Measurements from ENCODE around the gene CP. TPM values are rescaled to one million over a fixed set of nuclear protein-coding genes. Genes with fewer than 3 reads are reported as not detected.

The CP gene
- total RNA-seq, 2 experiments from 2014 or later: not detected

DNA sequence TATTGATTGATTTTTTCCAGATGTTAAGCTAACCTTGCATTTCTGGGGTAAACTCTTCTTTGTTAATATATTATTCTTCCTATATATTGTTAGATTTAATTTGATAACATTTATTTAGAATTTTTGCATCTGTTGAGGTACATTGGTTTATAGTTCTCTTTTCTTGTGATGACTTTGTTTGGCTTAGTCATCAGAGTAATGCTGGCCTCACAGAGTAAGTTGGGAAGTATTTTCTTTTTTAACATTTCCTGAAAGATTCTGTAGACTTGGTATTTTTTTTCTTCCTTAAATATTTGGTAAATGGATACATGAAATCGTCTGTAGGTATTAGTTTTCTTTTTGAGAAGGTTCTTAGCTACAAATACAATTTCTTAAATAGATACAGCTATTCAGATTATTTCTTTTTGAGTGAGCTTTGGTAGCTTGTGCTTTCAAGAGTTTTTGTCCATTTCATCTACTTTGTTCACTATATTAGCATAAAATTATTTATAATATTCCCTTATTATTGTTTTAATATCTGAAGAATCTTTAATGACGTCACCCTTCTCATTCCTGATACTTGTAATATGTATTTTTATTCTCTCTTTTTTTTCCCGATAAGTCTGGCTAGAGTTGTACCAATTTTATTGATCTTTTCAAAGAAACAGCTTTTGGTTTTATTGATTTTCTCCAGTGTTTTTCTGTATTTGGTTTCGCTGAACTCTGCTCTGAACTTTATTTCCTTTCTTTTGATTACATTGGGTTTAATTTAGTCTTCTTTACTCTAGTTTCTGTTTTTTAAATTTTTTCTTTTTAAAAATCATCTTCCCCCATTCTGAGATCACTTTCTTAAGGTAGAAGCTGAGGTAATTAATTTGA lies 98.7 kb downstream of the CP start:
- Histone ChIP-seq H3K79me2 (ENCODE audit: insufficient read depth, low read depth, low read length) (no peaks in the 10 kb centered on the region), H2AFZ (ENCODE audit: low read length) (no peak overlapping the region), H3K4me2 (ENCODE audit: low read length) (no peak overlapping the region), H3K9me3 (ENCODE audit: low read length) (no peaks in the 10 kb centered on the region), H3K4me3 (ENCODE audit: low read depth, low read length, poor library complexity, severe bottlenecking) (no peak overlapping the region), H3K4me1 (ENCODE audit: insufficient read depth, low read length, poor library complexity, severe bottlenecking) (peaks cover 4% of the 10 kb centered on the region), H3K9me2 (ENCODE audit: insufficient read depth, low read length) (no peaks in the 10 kb centered on the region), H3K27ac (ENCODE audit: low read depth, low read length, poor library complexity, severe bottlenecking) (no peak overlapping the region), H4K20me1 (ENCODE audit: insufficient read depth, low read length) (no peaks in the 10 kb centered on the region), H3K36me3 (ENCODE audit: insufficient read depth, low read length) (no peaks in the 10 kb centered on the region)
- no peak for TF ChIP-seq EZH2phosphoT487 (IDR thresholded peaks at IDR 0.05; ENCODE audit: borderline replicate concordance, low read depth, low read length)
- TF ChIP-seq, protein P1, sequence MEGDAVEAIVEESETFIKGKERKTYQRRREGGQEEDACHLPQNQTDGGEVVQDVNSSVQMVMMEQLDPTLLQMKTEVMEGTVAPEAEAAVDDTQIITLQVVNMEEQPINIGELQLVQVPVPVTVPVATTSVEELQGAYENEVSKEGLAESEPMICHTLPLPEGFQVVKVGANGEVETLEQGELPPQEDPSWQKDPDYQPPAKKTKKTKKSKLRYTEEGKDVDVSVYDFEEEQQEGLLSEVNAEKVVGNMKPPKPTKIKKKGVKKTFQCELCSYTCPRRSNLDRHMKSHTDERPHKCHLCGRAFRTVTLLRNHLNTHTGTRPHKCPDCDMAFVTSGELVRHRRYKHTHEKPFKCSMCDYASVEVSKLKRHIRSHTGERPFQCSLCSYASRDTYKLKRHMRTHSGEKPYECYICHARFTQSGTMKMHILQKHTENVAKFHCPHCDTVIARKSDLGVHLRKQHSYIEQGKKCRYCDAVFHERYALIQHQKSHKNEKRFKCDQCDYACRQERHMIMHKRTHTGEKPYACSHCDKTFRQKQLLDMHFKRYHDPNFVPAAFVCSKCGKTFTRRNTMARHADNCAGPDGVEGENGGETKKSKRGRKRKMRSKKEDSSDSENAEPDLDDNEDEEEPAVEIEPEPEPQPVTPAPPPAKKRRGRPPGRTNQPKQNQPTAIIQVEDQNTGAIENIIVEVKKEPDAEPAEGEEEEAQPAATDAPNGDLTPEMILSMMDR (conservative IDR thresholded peaks at IDR 0.05; ENCODE audit: low read length): no peak
- intact Hi-C loops (cut with micrococcal nuclease; ENCODE audit: unreplicated experiment): loop anchor here (10.0 kb wide), 2 partner anchors 362 to 492 kb away; no protein-coding TSS in a partner anchor
- ChIA-PET POLR2A (interaction anchor here (0.6 to 1.3 kb wide), 6 partner anchors 8 to 159 kb away, joined by 3 to 8 read pairs (median 4); no protein-coding TSS in a partner anchor), CTCF (ENCODE audit: unreplicated experiment) (interaction anchor here (1.6 kb wide), 1 partner anchor 152 kb away, joined by 4 read pairs; no protein-coding TSS in a partner anchor)
- no peak for DNase-seq (ENCODE audit: low spot score)
- no TSS peak for BruUV-seq (replicated peaks)

Other genes with a start within 250 kb of the CP start
- 9.6 and 11.5 TPM in 2 replicates for gene GYG1, start 230.3 kb downstream of the CP start, total RNA-seq (2014; rRNA removed; shearing (Covaris generic))
- gene GYG1, start 230.3 kb downstream of the CP start, total RNA-seq (2022): 53.6 and 54.5 TPM in 2 replicates
- gene HLTF, start 135.3 kb downstream of the CP start, total RNA-seq (2014; rRNA removed; shearing (Covaris generic)): 97.5 and 106 TPM in 2 replicates
- 107 and 121 TPM in 2 replicates for gene HLTF, start 135.3 kb downstream of the CP start, total RNA-seq (2022)
- 18.5 and 26.2 TPM in 2 replicates for gene HPS3, start 92.2 kb downstream of the CP start, total RNA-seq (2014; rRNA removed; shearing (Covaris generic))
- 38.8 and 46.3 TPM in 2 replicates for gene HPS3, start 92.2 kb downstream of the CP start, total RNA-seq (2022)
- not detected in 2 replicates for gene TM4SF18, start 111.8 kb upstream of the CP start, total RNA-seq (2014; rRNA removed; shearing (Covaris generic))
- not detected in 2 replicates for gene TM4SF18, start 111.8 kb upstream of the CP start, total RNA-seq (2022)
- not detected in 2 replicates for gene TM4SF1, start 155.8 kb upstream of the CP start, total RNA-seq (2014; rRNA removed; shearing (Covaris generic))
- not detected in 2 replicates for gene TM4SF1, start 155.8 kb upstream of the CP start, total RNA-seq (2022)